Subcutaneous adipose tissue (tissue), 4 donors: ENCODE data around the gene MYBPC3. TPM values are rescaled to one million over a fixed set of nuclear protein-coding genes. Genes with fewer than 3 reads are reported as not detected.

Experiments used
- small RNA-seq: library from RNA; depleted of rRNA; stranded (forward); fragments of <200 nt; gene quantifications from one replicate; pipeline ENCODE3, GENCODE V24; 2016
- total RNA-seq, 4 donors: library from RNA; depleted of rRNA; stranded (reverse); fragments of >200 nt; gene quantifications; one replicate each; pipeline ENCODE4 v1.1.0, GENCODE V29; 2016
- TF ChIP-seq, protein P1 (sequence below): fragments of 450-650 bp; IDR thresholded peaks from one replicate; pipeline ENCODE4 v1.5.1; 2016; ENCODE audit warnings: low read depth, mild to moderate bottlenecking, control low read depth, antibody characterized with exemption, moderate library complexity

The MYBPC3 gene
- total RNA-seq, 4 donors from 2014 or later, result 0.17 TPM; not detected in 3

DNA sequence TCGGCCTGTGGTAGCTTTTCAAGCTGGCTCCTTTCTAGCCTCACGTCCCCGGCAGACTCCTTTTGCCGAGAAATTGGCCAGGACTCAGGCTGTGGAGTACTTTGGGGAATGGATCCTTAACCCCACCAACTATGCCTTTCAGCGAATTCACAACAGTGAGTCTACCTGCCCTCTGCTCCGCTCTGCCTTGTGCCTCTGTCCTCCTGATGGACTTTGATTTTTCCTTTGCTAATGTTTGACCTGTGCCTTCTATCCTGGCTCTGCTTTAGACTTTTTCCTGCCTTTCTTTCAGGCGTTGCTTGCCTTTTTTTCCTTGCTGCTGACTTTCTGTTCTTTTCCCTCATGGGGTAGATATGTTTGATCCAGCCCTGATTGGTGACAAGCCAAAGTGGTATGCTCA, 70.0 kb downstream of the MYBPC3 start:
- TF ChIP-seq, protein P1, sequence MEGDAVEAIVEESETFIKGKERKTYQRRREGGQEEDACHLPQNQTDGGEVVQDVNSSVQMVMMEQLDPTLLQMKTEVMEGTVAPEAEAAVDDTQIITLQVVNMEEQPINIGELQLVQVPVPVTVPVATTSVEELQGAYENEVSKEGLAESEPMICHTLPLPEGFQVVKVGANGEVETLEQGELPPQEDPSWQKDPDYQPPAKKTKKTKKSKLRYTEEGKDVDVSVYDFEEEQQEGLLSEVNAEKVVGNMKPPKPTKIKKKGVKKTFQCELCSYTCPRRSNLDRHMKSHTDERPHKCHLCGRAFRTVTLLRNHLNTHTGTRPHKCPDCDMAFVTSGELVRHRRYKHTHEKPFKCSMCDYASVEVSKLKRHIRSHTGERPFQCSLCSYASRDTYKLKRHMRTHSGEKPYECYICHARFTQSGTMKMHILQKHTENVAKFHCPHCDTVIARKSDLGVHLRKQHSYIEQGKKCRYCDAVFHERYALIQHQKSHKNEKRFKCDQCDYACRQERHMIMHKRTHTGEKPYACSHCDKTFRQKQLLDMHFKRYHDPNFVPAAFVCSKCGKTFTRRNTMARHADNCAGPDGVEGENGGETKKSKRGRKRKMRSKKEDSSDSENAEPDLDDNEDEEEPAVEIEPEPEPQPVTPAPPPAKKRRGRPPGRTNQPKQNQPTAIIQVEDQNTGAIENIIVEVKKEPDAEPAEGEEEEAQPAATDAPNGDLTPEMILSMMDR, result no peak

Small RNAs within 50 kb of the gene (small RNA-seq; reads per million reads assigned to genes)
- gene MIR4487, result not detected

Other genes starting within 250 kb of the MYBPC3 start
- gene ARFGAP2, start 175.8 kb downstream of the MYBPC3 start, total RNA-seq, result 100 to 1,000 TPM; 141 to 203 (median 178) TPM
- gene PACSIN3, start 166.3 kb downstream of the MYBPC3 start, total RNA-seq, result 10 to 100 TPM in 2 of 4 donors, 1 to 10 TPM in 2; 5.4 to 33.5 (median 9.7) TPM
- gene DDB2, start 137.7 kb downstream of the MYBPC3 start, total RNA-seq, result 10 to 100 TPM; 17.9 to 40.1 (median 34.5) TPM
- 100 to 1,000 TPM in 1 of 4 donors, 10 to 100 TPM in 3; 30.7 to 116 (median 42.3) TPM for gene ACP2, start 103.9 kb downstream of the MYBPC3 start, total RNA-seq
- 100 to 1,000 TPM in 2 of 4 donors, 10 to 100 TPM in 2; 51.5 to 273 (median 139) TPM for gene NR1H3, start 94.7 kb downstream of the MYBPC3 start, total RNA-seq
- gene MADD, start 82.6 kb downstream of the MYBPC3 start, total RNA-seq, result 10 to 100 TPM; 21.0 to 52.2 (median 44.6) TPM
- gene SPI1, start 25.8 kb upstream of the MYBPC3 start, total RNA-seq, result 10 to 100 TPM; 20.3 to 92.3 (median 32.6) TPM
- 10 to 100 TPM; 21.2 to 52.6 (median 46.0) TPM for gene SLC39A13, start 55.9 kb upstream of the MYBPC3 start, total RNA-seq
- 100 to 1,000 TPM in 2 of 4 donors, 10 to 100 TPM in 2; 67.3 to 156 (median 102) TPM for gene PSMC3, start 73.7 kb upstream of the MYBPC3 start, total RNA-seq
- gene RAPSN, start 96.4 kb upstream of the MYBPC3 start, total RNA-seq, result not detected
- 100 to 1,000 TPM in 3 of 4 donors, 10 to 100 TPM in 1; 93.8 to 153 (median 121) TPM for gene CELF1, start 200.4 kb upstream of the MYBPC3 start, total RNA-seq
- 100 to 1,000 TPM; 109 to 208 (median 121) TPM for gene PTPMT1, start 212.9 kb upstream of the MYBPC3 start, total RNA-seq
- 10 to 100 TPM in 3 of 4 donors, 1 to 10 TPM in 1; 9.6 to 20.3 (median 18.3) TPM for gene KBTBD4, start 226.3 kb upstream of the MYBPC3 start, total RNA-seq
- gene NDUFS3, start 226.4 kb upstream of the MYBPC3 start, total RNA-seq, result 10 to 100 TPM; 52.0 to 73.8 (median 53.7) TPM
- gene FAM180B, start 234.0 kb upstream of the MYBPC3 start, total RNA-seq, result 1 to 10 TPM in 3 of 4 donors, under 1 TPM in 1; 0.82 to 4.6 (median 1.7) TPM
- gene C1QTNF4, start 241.7 kb upstream of the MYBPC3 start, total RNA-seq, result 1 to 10 TPM in 3 of 4 donors, under 1 TPM in 1; 0.82 to 2.6 (median 1.3) TPM